BE2C (cell line): ENCODE results near the gene AKT2.

Experiments used
- DNase-seq: peaks from one replicate; pipeline ENCODE4 v3.0.0-alpha.2; 2020
- H3K27me3 ChIP-seq: fragments of 250-450 bp; sonication (Bioruptor Pico); 2 replicates; pipeline ENCODE4 v1.5.1; 2020; ENCODE audit warnings: mild to moderate bottlenecking
- H3K36me3 ChIP-seq: fragments of 250-450 bp; sonication (Bioruptor Pico); 2 replicates; pipeline ENCODE4 v1.5.1; 2020; ENCODE audit warnings: mild to moderate bottlenecking
- H3K4me1 ChIP-seq: fragments of 250-450 bp; sonication (Bioruptor Pico); 2 replicates; pipeline ENCODE4 v1.5.1; 2020
- H3K4me3 ChIP-seq: 2 replicates; pipeline ENCODE4 v1.5.1; 2011; ENCODE audit warnings: low read depth, low read length
- H3K9me3 ChIP-seq: fragments of 250-450 bp; sonication (Bioruptor Pico); 2 replicates; pipeline ENCODE4 v1.5.1; 2020
- CTCF ChIP-seq: IDR thresholded peaks from 2 replicates; pipeline ENCODE4 v1.5.1; 2012; ENCODE audit warnings: mild to moderate bottlenecking, low read depth, low read length

Gene AKT2

GRCh38 chr19:40266912-40267600 is 18.1 kb downstream of the AKT2 start:
- no peaks in the 10 kb centered on the region; the same call in 1 of the 2 replicates for H3K4me1 ChIP-seq
- DNase-seq, result no peak
- peaks cover 28% of the 10 kb centered on the region for H3K36me3 ChIP-seq
- H3K27me3 ChIP-seq, result no peaks in the 10 kb centered on the region
- peak; percentile 5; the same call in 1 of the 2 replicates for TF ChIP-seq CTCF
- no peak overlapping the region for H3K4me3 ChIP-seq
- no peaks in the 10 kb centered on the region for H3K9me3 ChIP-seq

GRCh38 chr19:40266119-40266518 is 19.0 kb downstream of the AKT2 start:
- H3K4me1 ChIP-seq, result no peaks in the 10 kb centered on the region; the same call in 1 of the 2 replicates
- H3K27me3 ChIP-seq, result no peaks in the 10 kb centered on the region
- no peak for TF ChIP-seq CTCF
- H3K4me3 ChIP-seq, result no peak overlapping the region
- DNase-seq, result no peak
- H3K36me3 ChIP-seq, result peaks cover 28% of the 10 kb centered on the region
- no peaks in the 10 kb centered on the region for H3K9me3 ChIP-seq

- no peaks in the 10 kb centered on the region for H3K27me3 ChIP-seq
- no peak overlapping the region for H3K4me3 ChIP-seq
- no peaks in the 10 kb centered on the region for H3K9me3 ChIP-seq
- H3K4me1 ChIP-seq, result no peaks in the 10 kb centered on the region; the same call in 1 of the 2 replicates
- no peak for TF ChIP-seq CTCF
- no peak for DNase-seq
- peaks cover 28% of the 10 kb centered on the region for H3K36me3 ChIP-seq
Measured at GRCh38 chr19:40265763-40266099, 19.4 kb downstream of the AKT2 start.

GRCh38 chr19:40265055-40265762 is 19.9 kb downstream of the AKT2 start:
- H3K4me3 ChIP-seq, result no peak overlapping the region
- TF ChIP-seq CTCF, result no peak
- H3K36me3 ChIP-seq, result peaks cover 24% of the 10 kb centered on the region
- H3K27me3 ChIP-seq, result no peaks in the 10 kb centered on the region
- no peaks in the 10 kb centered on the region for H3K9me3 ChIP-seq
- no peak for DNase-seq
- no peaks in the 10 kb centered on the region; the same call in 1 of the 2 replicates for H3K4me1 ChIP-seq

GRCh38 chr19:40264314-40265054 is 20.7 kb downstream of the AKT2 start:
- no peaks in the 10 kb centered on the region; the same call in 1 of the 2 replicates for H3K4me1 ChIP-seq
- H3K4me3 ChIP-seq, result no peak overlapping the region
- no peaks in the 10 kb centered on the region for H3K27me3 ChIP-seq
- H3K36me3 ChIP-seq, result peaks cover 24% of the 10 kb centered on the region
- TF ChIP-seq CTCF, result no peak
- no peaks in the 10 kb centered on the region for H3K9me3 ChIP-seq
- DNase-seq, result no peak
